ENCODE data around the gene ARHGEF12.

The ARHGEF12 gene

GRCh38 chr11:120294096-120294495 is 42.1 kb upstream of the ARHGEF12 start:
- H3K27ac ChIP-seq, result no peak overlapping the region
- TF ChIP-seq CTCF (IDR thresholded peaks at IDR 0.05), result no peak
- TF ChIP-seq ZFX (IDR thresholded peaks at IDR 0.05; ENCODE audit: borderline replicate concordance), result no peak

GRCh38 chr11:120295099-120295498 is 41.1 kb upstream of the ARHGEF12 start:
- no peak overlapping the region for H3K27ac ChIP-seq
- no peak for TF ChIP-seq ZFX (IDR thresholded peaks at IDR 0.05; ENCODE audit: borderline replicate concordance)
- no peak for TF ChIP-seq CTCF (IDR thresholded peaks at IDR 0.05)

- TF ChIP-seq ZFX (IDR thresholded peaks at IDR 0.05; ENCODE audit: borderline replicate concordance) (no peak), CTCF (IDR thresholded peaks at IDR 0.05) (no peak)
- no peak overlapping the region for H3K27ac ChIP-seq
Measured at GRCh38 chr11:120296554-120296953, 39.7 kb upstream of the ARHGEF12 start.

GRCh38 chr11:120298461-120298860 is 37.8 kb upstream of the ARHGEF12 start:
- TF ChIP-seq CTCF (IDR thresholded peaks at IDR 0.05) (no peak), ZFX (IDR thresholded peaks at IDR 0.05; ENCODE audit: borderline replicate concordance) (no peak)
- no peak overlapping the region for H3K27ac ChIP-seq

GRCh38 chr11:120302001-120302805 is 34.0 kb upstream of the ARHGEF12 start:
- TF ChIP-seq CTCF (IDR thresholded peaks at IDR 0.05) (no peak), ZFX (IDR thresholded peaks at IDR 0.05; ENCODE audit: borderline replicate concordance) (no peak)
- peak overlapping the region; percentile 68 for H3K27ac ChIP-seq

GRCh38 chr11:120303004-120303637 is 33.1 kb upstream of the ARHGEF12 start:
- peak overlapping the region; percentile 68 for H3K27ac ChIP-seq
- TF ChIP-seq CTCF (IDR thresholded peaks at IDR 0.05) (peak; percentile 97), ZFX (IDR thresholded peaks at IDR 0.05; ENCODE audit: borderline replicate concordance) (no peak)

- no peak overlapping the region for H3K27ac ChIP-seq
- TF ChIP-seq ZFX (IDR thresholded peaks at IDR 0.05; ENCODE audit: borderline replicate concordance) (no peak), CTCF (IDR thresholded peaks at IDR 0.05) (no peak)
Measured at GRCh38 chr11:120304526-120304925, 31.7 kb upstream of the ARHGEF12 start.

Measured in 22Rv1 (cell line).